PC-9 (cell line): ENCODE results near the gene ZDHHC20.

Source experiments
- CTCF ChIP-seq: fragments of 200-600 bp; sonication (generic); conservative IDR thresholded peaks from 2 replicates; pipeline ENCODE4 v1.6.1; 2017; ENCODE audit warnings: mixed run types, antibody characterized with exemption, mild to moderate bottlenecking, moderate library complexity
- EZH2 ChIP-seq: fragments of 200-600 bp; sonication (generic); IDR thresholded peaks from 2 replicates; pipeline ENCODE4 v1.8.0; 2017; ENCODE audit warnings: antibody characterized with exemption, low read depth

GRCh38 chr13:21372530-21372929 lies 86.6 kb downstream of the ZDHHC20 start:
- no peak for TF ChIP-seq CTCF
- no peak for TF ChIP-seq EZH2
